Stimulated activated CD4-positive, alpha-beta T cell treated with anti-CD3 and anti-CD28 coated beads, TNF-alpha, amount 100 ng/mL, for 1 hour (primary cell): ENCODE measurements around the gene TNPO2.
"Not testable (repeated sequence)": the region's sequence is repeated elsewhere in the genome, so short reads cannot be mapped to it uniquely, and the experiment has no call there.

Experiments
- DNase-seq, 3 donors: peaks; one replicate each; pipeline ENCODE4 v3.0.0-alpha.2; 2020; ENCODE audit warnings: low read depth in 3 of 3, low spot score in 1 of 3

Gene TNPO2

DNA sequence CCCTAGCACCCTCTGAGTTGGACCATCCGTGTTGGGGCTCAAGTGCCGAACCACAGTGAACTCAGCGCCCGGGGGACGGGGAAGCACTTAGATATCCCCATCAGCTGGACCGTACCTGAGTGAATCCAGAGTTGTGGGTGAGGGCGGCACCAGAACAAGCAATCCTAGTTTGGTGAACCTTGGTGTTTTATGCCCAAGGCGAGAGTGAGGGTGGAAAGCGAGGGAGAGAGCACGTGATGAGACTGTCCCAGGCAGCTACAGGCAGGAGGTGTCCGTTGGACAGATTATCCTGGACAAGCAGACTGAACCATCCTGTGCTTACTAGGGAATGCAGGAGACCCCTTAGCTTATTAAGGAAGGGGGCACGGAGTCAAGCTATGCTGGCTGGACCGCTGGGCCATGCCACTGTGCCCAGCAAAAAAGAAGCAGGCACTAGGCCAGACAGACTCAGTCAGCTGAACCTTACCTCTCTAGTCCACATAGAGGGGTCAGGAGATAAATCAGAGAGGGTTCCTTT lies 14.2 kb upstream of the TNPO2 start:
- no peak for DNase-seq

DNA sequence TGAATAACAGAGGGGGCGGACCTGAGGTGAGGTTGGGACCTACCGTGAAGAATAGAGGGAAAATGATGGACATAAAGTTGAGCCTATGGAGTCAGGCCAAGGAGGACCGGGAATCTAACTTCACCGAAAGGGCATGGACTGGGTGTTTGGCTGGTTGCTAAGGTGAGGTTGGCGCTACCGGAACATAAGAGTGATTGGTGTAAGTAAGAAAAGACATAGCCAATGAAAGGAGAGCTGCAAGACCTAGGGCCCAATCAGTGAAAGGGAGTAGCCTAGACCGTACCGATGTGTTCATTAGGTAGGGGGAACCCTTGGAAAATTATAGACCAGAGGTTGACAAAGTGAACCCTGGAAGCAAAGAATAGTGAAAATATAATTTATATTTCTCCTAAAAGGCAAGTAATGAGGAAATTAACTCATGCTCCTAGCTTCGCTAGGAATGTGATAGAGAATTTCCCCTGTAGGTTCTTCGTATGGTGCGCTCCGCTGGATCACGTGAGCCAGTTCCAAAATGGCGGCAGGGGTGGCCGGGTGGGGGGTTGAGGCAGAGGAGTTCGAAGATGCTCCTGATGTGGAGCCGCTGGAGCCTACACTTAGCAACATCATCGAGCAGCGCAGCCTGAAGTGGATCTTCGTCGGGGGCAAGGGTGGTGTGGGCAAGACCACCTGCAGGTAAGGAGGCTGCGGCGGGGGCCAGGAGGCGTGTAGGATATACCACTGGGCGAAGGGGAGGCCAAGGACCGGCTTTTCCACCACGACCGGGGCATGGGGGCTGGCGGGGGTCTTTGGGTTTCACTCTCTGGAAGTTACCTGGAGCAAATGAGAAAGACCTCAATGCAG lies 13.5 kb upstream of the TNPO2 start, which contains the start of gene GET3:
TSS of gene GET3 (plus strand) at position 503 of the 840 bp plus-strand sequence. CDS start at position 512, 9 bp downstream.
- peak; percentile 39 to 63 (median 40) for DNase-seq

DNA sequence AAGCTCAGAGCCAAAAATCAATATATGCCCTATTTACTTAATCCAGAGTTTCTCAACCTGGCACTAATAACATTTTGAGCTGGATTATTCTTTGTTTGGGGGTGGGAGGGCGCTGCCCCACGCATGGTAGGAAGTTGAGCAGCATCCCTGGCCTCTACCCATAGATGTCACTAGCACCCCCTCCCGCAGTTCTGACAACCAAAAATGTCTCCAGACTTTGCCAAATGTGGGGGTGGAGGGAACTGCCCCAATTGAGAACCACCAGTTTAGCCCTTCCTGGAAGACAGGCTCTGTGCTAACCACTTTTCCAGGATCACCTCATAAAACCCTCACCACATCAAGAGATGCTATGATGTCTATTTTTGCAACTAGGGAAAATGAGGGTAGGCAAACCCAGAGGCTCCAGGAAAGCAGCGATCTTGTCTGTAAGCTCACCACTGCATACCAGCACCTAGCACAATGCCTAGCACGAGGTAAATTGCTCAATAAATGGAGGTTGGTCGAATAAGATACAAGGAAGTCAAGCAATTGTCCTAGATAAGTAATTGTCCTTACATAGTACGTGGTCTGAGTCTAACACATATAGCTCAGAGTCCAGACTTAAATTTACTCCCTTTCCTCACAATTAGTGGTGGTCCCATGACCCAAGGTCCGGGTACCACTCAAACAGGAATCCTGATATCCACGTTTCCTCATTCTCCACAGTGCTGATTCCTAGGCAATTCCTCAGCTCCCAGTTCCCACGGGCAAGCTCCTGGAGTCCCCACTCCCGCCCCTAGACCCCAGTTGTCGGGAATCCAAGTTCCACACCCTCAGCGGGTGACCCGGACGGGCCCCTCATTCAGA lies 9.9 kb upstream of the TNPO2 start:
- no peak for DNase-seq

- DNase-seq = no peak
These were observed 7.6 kb upstream of the TNPO2 start for GRCh38 chr19:12731337-12731736.

DNA sequence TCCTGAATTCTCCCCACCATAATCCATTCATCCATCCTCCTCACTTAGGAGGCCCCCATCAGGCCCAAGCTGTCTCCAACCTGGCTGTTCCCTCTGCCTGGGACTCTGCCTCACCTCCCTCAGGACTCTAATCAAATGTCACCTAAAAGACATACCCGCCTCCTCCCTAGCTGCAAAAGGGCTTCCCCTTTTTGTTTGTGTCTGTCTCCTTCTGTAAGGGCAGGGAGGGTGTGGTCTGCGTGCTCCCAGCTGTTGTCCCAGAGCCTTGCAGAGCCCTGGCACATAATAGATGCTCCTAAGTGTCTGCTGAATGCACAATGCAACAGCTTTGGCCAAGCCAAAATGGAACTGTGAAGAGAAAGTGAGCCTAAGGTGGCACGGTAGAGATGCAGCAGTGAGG lies 6.3 kb upstream of the TNPO2 start:
- no peak for DNase-seq

DNA sequence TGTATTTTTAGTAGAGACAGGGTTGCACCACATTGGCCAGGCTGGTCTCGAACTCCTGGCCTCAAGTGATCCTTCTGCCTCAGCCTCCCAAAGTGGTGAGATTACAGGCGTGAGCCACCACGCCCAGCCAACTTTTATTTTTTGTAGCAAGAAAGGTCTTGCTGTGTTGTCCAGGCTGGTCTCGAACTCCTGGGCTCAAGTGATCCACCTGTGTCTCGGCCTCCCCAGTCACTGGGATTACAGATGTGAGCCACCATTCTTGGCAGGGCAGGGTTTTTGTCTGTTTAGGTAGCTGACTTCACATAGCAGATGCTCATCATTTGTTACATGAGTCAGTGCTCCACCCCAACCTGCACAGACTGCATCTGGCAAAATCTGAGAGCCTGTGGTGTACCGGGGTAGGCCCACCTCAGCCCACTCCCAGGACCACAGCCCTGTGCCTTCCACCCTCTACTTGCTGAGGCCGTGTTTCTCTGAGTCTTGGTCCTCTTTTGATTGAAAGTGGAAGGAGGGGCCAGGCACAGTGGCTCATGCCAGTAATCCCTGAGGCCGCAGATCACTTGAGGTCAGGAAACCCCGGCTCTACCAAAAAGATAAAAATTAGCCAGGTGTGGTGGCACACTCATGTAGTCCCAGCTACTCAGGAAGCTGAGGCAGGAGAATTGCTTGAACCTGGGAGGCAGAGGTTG lies 4.2 kb upstream of the TNPO2 start:
- no peak for DNase-seq

GRCh38 chr19:12726988-12727316 lies 3.2 kb upstream of the TNPO2 start:
- DNase-seq = no peak

GRCh38 chr19:12725612-12726011 lies 1.9 kb upstream of the TNPO2 start:
- DNase-seq = not testable (repeated sequence)

- no peak for DNase-seq
These were observed 421 bp downstream of the TNPO2 start for GRCh38 chr19:12723381-12723640.

DNA sequence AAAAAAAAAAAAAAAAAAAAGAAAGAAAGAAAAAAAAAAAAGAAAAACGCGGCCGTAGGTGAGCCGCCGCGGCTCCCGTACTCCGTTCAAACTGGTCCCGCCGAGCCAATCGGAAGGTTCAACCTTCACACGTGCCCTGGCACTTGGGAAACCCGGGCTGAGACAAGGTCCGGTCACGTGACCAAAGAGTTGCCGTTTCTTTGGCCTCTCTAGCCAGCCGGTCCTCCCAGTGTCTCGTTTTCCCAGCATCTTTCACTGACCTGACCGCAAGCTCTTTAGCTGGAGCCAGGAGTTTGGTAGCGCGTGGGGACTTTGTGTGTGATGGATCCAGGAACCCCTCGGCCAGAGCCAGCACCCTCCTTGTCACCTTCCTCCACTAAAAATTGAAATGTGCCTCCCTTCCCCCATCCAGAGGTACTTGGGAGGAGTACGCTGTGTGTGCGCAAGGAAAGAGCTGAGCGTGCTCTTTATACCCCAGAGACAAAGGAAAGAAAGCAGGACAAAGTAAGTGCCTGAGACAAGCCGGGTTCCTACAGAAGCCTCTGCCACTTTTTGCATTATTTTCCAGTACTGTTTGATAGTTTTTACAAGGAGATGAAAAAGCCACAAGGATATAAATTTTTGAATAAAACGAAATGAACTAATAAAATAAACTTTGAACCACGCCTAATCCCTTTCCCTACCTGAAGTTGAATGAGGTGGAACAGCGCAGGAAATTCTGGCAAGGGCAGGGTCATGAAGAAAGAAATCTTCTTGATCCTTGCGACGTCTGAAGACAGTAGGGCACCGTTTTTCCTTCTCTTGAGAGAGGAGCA lies 959 bp downstream of the TNPO2 start:
- peak; percentile 75 to 89 (median 83) for DNase-seq

DNA sequence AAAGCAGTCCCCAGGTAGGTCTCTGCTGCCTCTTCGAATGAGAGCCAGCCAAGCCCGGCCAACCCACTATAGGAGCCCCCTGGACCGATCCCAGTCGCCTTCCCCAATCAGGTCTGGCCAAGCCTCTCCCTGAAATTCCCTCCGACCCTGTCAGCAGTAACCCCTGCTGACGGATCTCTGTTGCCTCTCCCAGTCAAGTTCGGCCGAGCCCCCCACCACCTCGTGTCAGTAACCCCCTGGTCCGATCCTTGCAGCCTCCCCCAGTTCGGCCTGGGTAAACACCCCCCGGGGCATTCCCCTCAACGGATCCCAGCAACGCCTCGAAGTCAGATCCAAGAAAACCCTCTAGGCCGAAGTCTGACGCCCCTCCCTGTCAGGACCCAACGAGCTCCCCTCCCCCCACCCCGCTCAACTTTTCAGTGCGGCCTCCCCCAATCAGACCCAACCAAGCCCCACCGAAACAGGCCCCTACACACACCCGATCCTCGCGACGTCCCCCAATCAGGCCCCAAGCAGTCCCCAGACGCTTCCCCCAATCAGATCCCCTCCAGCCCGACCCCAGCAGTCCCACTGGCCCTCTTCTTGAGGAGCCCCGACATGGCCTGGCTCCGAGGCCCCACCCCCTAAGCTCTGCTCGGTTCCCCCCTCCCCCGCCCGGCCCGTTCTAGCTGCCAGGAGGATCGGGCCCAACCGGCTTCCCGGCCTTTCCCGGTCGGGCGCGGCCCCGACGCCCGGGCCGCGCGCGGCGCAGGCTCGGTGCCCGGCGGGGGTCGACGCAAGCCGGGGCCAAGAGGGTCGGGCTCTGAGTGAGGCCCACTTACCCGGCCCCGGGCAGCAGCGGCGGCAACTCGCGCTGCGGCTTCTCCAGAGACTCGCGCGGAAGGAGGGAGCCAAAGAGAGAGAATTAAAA lies 1.8 kb downstream of the TNPO2 start:
- peak in 1 of 3 donors; percentile 25 for DNase-seq

DNA sequence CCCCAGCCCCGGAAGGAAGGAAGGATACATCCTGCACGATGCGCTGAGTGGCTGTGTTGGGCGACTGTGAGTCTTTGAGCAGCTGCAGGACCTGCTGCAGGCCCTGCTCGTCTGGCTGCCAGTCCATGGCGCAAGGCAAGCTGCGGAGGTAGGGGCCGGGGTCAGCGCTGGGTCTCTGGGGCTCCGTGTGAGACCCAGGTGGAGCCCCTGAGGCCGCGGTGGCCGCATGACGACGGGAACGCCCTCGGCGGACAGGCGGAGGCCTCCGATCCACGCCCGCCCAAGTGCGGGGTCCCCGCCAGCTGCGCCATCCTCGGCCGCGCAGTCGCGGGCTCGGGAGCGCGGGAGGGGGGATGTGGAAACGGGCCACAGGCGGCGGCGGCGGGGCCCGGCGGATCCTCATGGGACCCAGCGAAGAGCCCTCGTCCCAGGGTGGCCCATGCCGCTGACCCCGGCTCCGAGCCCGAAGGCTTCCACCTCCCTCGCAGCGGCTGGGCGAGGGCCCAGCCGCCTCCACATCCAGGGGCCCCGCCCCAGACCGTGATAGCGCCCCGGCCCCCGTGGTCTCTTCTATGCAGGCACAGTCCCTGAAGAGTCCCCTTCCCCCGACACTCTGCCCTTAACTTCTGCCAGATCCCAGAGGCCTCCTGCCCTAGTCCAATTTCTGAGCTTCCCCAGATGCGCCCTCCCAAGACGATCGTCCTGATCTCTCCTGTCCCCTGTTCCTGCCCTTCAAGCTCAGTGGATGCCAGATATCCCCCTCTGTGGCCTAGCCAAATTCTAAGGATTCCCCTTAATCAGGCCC lies 2.7 kb downstream of the TNPO2 start:
- DNase-seq = no peak

- no peak for DNase-seq
These were observed 3.4 kb downstream of the TNPO2 start for GRCh38 chr19:12720296-12720695.

DNA sequence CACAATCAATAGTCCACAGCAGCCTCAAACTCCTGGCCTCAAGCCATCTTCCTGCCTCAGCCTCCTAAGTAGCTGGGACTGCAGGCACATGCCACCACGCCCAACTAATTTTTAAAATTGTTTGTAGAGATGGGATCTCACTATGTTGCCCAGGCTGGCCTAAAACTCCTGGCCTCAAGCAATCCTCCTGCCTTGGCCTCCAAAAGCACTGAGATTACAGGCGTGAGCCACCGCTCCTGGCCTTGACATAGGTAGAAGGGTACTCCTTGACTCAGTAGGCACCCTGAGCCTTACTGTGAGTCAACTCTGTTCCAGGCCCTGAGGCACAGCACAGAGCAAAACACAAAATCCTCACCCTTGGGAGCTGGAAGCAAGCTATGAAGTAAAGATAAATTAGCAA lies 7.8 kb downstream of the TNPO2 start:
- DNase-seq = no peak

GRCh38 chr19:12715102-12715501 lies 8.6 kb downstream of the TNPO2 start:
- no peak for DNase-seq

DNA sequence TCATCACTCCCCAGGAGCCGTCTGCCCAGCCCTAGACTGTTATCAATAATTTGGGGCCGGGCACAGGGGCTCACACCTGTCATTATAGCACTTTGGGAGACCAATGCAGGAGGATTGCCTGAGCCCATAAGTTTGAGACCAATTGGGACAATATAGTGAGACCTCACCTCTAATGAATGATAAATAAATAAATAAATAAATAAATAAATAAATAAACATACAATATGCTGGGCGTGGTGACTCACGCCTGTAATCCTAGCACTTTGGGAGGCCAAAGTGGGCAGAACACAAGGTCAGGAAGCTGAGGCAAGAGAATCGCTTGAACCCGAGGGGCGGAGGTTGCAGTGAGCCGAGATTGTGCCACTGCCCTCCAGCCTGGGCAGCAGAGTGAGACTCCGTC lies 10.4 kb downstream of the TNPO2 start:
- DNase-seq = not testable (repeated sequence)

- DNase-seq = not testable (repeated sequence)
These were observed 11.7 kb downstream of the TNPO2 start for GRCh38 chr19:12712077-12712476.

GRCh38 chr19:12711187-12711586 lies 12.5 kb downstream of the TNPO2 start:
- no peak for DNase-seq

DNA sequence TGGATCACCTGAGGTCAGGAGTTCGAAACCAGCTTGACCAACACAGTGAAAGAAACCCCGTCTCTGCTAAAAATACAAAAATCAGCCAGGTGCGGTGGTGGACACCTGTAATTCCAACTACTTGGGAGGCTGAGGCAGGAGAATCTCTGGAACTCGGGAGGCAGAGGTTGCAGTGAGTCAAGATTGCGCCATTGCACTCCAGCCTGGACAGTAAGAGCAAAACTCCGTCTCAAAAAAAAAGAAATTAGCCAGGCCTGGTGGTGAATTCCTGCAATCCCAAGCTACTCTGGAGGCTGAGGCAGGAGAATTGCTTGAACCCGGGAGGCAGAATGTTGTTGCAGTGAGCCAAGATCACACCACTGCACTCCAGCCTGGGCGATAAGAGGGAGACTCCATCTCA lies 15.1 kb downstream of the TNPO2 start:
- DNase-seq = no peak
